NCI-H1694 (cell line): ENCODE data around the gene PRL.

Source experiments
- DNase-seq: peaks from one replicate; lab custom pipeline; 2025; lab: John Stamatoyannopoulos, UW

Gene PRL

DNA sequence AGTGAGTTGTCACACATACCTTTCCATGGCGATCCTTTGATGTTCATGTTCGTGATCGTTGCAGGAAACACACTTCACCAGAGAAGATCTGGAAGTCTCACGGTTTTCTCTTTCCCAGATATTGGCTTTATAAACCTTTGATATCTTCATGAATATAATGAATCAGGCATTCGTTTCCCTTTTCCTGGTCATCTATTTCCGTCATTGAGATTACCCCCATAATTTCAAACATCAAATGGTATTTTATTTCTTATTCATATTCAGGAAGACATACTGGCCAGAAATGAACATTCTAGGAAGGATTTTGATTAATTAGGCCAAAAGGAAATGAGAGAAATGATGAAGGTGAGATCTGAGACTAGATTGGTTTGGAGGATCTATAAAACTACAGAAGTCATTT, at the start of gene PRL:
Gene PRL (minus strand): TSS at position 101 of the 400 bp plus-strand sequence. CDS start 54 bp downstream, at position 47.
- no peak for DNase-seq

DNA sequence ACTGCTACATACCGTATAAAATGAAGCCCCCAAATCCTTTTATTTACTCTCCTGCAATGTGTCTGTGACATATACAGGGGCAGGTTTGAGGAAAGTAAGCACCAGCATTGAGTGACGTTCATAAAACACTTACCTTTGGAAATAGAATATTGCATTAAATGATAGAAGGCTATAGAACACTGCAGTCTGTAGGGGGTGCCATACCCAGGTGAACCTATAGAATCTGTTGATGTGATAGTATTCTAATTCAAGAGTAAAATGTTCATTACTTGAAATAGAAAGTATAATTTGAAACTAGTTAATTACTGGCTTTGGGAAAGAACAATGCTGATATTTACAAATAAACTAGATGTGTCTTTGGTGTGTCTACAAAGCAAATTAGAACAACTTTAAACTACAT, 47.0 kb upstream of the PRL start:
- no peak for DNase-seq

GRCh38 chr6:22334778-22335177, 37.9 kb upstream of the PRL start:
- DNase-seq, result no peak

DNA sequence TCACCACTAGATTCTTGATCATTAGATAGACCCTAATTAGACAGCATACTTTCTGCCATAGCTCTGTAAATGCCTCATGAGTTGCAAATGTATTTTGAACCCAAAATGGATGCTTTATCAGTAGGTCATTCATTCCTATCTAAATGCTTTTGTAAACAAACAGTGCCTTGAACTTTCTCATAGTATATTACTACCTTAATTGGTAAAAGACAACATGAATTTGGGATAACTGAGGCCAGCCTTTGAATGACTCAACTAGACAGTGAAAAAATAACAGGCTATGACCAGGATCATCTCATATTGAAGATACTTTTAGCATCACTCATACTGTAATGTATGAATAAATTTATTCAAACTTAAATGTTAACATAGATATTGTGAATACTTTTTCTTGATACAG, 37.0 kb upstream of the PRL start:
- no peak for DNase-seq

GRCh38 chr6:22332711-22333110, 35.9 kb upstream of the PRL start:
- no peak for DNase-seq

DNA sequence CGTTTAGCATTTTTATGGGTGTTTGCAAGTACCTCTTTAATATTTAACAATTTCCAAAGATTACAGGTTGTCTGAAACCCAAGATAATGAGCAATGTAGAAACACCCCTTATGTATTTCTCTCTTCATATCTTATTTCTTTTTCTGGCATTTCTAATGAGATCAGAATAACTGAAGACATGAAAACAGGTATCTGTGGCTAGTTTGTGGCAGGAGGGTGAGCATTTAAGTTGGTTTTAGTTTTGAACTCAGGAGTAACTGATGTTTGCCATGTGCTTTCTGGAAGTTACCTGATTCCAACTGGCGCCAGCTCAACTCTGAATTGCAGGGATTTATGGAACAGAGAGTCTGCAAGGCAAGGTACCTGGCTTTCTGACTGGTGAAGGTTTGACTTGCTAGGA, 35.4 kb upstream of the PRL start:
- DNase-seq, result no peak

DNA sequence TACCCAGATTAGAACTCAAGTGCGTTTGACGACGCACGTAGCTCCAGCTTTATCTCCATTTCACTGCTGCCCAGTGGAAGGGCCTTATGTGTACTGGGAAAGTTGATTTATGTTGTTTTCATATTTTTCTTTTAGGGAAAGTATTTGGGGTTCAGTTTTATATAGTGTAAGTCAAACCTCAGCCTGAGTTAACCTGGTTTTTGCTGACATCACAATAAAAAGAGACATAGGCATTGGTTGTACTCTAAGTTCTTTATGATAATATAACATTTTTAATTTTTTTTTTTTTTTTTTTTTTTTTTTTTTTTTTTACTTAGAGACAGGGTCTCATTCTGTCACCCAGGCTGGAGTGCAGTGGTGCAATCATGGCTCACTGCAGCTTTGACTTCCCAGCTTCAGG, 34.1 kb upstream of the PRL start:
- no peak for DNase-seq

DNA sequence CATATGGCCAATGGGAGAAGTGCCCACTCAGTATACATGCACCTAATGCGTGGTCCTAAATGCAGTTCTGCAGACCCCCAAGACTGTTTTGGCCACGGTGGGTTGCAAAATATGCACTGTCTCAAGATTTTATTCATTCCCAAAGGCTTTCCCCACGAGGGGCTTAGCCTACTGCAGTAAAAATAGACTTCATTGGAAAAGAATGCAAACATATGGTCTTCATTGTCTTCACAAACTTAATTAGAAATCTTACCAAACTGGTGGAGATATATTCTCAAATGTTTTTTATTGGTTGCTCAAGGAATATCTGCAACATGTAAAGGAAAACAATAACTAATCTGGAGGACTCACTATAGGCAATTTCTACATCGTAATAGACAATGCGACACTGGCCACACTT, 31.6 kb upstream of the PRL start:
- DNase-seq, result no peak

DNA sequence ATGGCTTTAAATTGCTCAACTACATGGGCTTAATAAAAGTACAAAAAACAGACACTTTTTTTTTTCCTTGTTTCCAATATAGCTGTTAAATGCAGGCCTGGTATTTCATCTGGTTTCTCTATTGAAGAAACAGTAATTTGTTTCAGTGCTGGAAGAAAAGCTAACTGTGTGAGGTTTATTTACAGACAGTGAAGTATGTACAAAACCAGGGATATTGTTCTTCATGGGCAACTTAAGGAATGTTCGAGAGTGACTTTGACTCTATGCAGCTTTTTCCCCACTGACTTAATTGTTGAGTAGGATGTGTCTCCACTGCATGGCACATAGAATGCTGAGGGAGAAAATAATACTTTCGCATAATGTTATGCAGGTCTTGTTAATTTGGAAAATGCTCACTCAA, 31.0 kb upstream of the PRL start:
- DNase-seq, result no peak

DNA sequence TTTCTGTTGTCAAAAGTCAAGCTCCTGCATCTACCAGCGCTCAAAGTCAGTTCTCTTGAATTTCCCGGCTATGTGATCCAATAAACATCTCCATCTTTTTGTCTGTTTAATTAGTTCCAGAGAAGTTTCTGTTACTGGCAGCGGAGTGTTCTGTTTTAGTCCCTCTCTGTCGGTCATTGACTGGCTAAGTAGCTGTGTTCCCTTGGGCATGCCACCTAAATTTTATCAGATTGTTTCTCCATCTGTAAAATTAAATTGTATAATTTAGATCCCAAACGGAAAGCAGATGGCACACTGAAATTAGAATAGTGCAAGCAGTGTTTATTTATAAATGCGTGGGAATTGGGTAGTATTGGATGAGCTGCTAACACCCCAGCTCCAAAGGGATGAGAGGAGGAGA, 29.7 kb upstream of the PRL start:
- DNase-seq, result no peak

- DNase-seq, result no peak
These were observed 28.6 kb upstream of the PRL start for GRCh38 chr6:22325481-22325880.

- no peak for DNase-seq
These were observed 27.0 kb upstream of the PRL start for GRCh38 chr6:22323848-22324247.

- no peak for DNase-seq
These were observed 25.5 kb upstream of the PRL start for GRCh38 chr6:22322103-22323030.

GRCh38 chr6:22320750-22321149, 23.9 kb upstream of the PRL start:
- no peak for DNase-seq

GRCh38 chr6:22318404-22318803, 21.6 kb upstream of the PRL start:
- no peak for DNase-seq

GRCh38 chr6:22313796-22314195, 17.0 kb upstream of the PRL start:
- no peak for DNase-seq

- DNase-seq, result no peak
These were observed 12.1 kb upstream of the PRL start for GRCh38 chr6:22308939-22309338.

- no peak for DNase-seq
These were observed 10.1 kb upstream of the PRL start for GRCh38 chr6:22306741-22307466.

DNA sequence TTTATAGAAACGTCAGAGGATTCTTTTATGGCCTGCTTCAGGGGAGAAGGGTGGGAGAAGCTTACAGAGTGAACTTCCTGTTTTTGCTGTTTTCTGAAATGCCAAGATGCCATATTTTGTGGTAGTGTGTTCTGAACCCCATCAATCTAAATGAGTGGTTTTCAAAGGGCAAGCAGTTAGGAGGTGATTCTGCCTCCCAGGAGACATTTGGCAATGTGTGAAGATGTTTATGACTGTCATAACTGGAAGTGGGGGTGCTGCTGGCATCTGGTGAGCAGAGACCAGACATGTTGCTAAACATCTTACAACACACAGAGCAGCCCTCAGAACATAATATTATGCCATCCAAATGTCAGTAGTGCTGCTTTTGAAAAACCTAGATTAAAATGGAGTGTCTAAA, 6.0 kb upstream of the PRL start:
- no peak for DNase-seq

- no peak for DNase-seq
These were observed 3.6 kb upstream of the PRL start for GRCh38 chr6:22300273-22300998.

- DNase-seq, result no peak
These were observed 1.6 kb upstream of the PRL start for GRCh38 chr6:22298475-22298890.

DNA sequence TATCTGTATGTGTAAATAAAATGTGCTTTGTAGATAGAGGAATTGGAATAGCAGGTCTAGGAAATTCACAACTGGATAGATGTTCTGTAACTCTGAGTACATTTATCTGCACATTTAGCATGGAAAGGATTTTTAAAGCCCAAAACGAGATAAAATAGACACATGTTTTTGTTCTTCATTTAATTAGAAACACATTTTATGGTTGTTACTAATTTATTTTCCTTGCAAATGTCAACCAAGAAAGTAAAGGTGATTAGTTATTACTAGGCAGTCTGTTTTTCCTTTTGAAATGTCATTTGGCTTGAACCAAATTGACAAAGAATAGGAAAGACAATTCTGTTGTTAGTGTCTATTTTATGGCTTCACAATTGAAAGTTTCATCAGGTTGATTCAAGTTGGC, 769 bp downstream of the PRL start:
- DNase-seq, result no peak

GRCh38 chr6:22295145-22295544, 1.7 kb downstream of the PRL start:
- peak; percentile 40 for DNase-seq
